Amniotic stem cell (primary cell): ENCODE data around the gene OOSP4B.
"Not testable (repeated sequence)": the region's sequence is repeated elsewhere in the genome, so short reads cannot be mapped to it uniquely, and the experiment has no call there.

Source experiments
- DNase-seq: peaks from one replicate; lab custom pipeline; 2025; lab: John Stamatoyannopoulos, UW

The OOSP4B gene

GRCh38 chr11:60059521-60060240 lies 42.7 kb downstream of the OOSP4B start:
- no peak for DNase-seq

- DNase-seq = no peak
These were observed 47.1 kb downstream of the OOSP4B start for GRCh38 chr11:60064111-60064510.

- DNase-seq = no peak
These were observed 48.8 kb downstream of the OOSP4B start for GRCh38 chr11:60065801-60066200.

GRCh38 chr11:60069450-60069849 lies 52.5 kb downstream of the OOSP4B start:
- no peak for DNase-seq

GRCh38 chr11:60071644-60072043 lies 54.7 kb downstream of the OOSP4B start:
- not testable (repeated sequence) for DNase-seq

GRCh38 chr11:60077216-60077817 lies 60.3 kb downstream of the OOSP4B start:
- no peak for DNase-seq

- no peak for DNase-seq
These were observed 61.0 kb downstream of the OOSP4B start for GRCh38 chr11:60077981-60078380.

GRCh38 chr11:60078745-60079144 lies 61.8 kb downstream of the OOSP4B start:
- no peak for DNase-seq

GRCh38 chr11:60080535-60080934 lies 63.6 kb downstream of the OOSP4B start:
- DNase-seq = no peak
